HG03108 (cell line): ENCODE measurements around the gene LUC7L2.
"Not testable (repeated sequence)": the region's sequence is repeated elsewhere in the genome, so short reads cannot be mapped to it uniquely, and the experiment has no call there.

ENCODE experiments used
- ATAC-seq: cut with Tn5 transposase; IDR thresholded peaks from one replicate; pipeline ENCODE4 v1.9.1; 2021; ENCODE audit warnings: moderate library complexity; ENCODE audit not compliant: unreplicated experiment

The LUC7L2 gene

GRCh38 chr7:139359366-139360209 is at the start of gene LUC7L2:
LUC7L2 (plus strand) TSS chr7:139359894; CDS start chr7:139360262, 368 bp downstream.
- ATAC-seq, result peak; percentile 75

- no peak for ATAC-seq
These were observed 41.7 kb upstream of the LUC7L2 start for GRCh38 chr7:139317939-139318505.

DNA sequence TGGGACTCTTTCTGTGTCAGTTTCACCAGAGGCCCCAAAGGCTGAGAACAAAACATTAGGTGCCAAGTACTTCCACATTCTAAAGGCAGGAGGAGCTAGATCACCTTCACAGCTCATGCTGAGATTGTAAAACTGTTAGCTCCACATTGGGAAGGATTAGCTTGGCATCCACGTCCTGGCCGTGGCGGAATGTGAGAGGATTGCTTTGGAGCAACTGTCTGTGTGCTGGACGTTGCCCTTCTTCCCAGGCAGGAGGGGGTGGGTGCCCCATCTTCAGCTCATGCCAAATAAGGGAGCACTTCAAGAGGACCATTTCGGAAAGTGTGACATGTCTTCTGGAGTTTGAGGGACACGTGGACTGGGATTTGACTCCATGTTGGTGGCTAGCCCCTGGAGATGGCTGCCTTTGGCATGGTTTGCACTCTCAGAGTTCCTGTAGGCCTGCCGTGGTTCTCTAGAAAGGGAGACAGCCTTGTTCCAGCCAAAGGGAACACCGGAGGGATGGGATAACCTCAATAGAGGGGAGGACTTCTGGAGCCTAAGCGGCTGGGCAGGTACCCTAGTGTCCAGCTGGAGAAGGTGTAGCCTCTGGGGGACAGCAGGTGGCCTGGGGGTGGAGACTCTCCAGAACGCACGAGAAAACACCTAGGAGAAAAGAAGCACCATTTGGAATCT is 38.5 kb upstream of the LUC7L2 start:
- no peak for ATAC-seq

GRCh38 chr7:139324709-139325108 is 35.0 kb upstream of the LUC7L2 start:
- ATAC-seq, result not testable (repeated sequence)

DNA sequence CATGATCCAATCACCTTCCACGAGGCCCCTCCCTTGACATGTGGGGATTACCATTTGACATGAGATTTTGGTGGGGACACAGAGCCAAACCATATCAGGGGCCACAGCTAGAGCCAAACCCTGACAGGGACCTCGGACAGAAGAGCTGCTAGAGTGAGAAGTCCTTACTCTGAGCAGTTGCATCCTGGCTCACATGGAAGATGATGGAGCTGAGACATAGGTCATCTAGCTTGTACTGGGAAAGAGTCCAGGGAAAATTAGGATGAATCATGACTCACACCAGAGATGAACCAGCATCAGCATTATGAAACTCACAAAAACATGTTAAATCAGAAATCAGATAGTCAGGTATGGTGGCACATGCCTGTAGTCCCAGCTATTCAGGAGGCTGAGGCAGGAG is 31.3 kb upstream of the LUC7L2 start:
- no peak for ATAC-seq

DNA sequence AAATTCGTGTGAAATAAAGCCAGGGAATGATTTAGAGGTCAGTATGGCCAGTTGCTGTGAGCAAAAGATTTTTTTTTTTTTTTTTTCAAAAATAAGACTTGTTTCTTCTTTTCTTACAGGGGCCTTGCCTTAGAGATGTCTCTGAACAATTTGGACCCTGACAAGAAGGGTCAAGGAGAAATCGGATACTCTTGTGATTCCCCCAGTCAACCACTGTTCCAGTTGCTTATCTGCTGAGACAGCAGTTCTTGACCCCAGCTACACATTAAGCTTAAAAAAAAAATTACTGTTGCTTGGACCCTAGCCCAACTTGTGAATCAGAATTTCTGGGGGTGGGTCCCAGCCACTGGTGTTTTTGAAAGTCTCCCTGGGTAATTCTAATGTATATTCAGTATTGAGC is 30.6 kb upstream of the LUC7L2 start:
- ATAC-seq, result no peak

- no peak for ATAC-seq
These were observed 29.2 kb upstream of the LUC7L2 start for GRCh38 chr7:139330333-139331030.

- no peak for ATAC-seq
These were observed 26.9 kb upstream of the LUC7L2 start for GRCh38 chr7:139332697-139333359.

DNA sequence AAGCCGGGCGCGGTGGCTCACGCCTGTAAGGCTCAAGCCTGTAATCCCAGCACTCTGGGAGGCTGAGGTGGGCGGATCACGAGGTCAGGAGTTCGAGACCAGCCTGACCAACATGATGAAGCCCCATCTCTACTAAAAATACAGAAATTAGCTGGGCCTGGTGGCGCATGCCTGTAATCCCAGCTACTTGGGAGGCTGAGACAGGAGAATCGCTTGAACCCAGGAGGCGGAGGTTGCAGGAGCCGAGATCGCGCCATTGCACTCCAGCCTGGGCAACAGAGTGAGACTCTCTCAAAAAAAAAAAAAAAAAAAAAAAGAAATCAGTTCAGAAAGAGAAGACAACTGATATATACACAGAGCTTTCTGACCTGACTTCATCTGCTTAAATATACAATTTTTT is 26.3 kb upstream of the LUC7L2 start:
- ATAC-seq, result not testable (repeated sequence)

- ATAC-seq, result no peak
These were observed 25.1 kb upstream of the LUC7L2 start for GRCh38 chr7:139334399-139335150.

- ATAC-seq, result no peak
These were observed 20.7 kb upstream of the LUC7L2 start for GRCh38 chr7:139339025-139339424.

DNA sequence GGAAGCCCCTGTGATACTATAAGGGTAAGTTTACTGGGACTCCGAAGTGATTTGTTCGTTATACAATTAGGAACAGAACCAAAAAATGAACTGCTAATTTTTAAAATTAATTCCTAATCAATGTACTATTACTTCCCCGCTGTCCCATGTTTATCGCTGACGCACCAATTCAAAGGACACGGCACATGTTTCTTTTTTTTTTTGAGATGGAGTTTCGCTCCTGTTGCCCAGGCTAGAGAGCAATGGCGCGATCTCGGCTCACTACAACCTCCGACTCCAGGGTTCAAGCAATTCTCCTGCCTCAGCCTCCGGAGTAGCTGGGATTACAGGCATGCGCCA is 20.0 kb upstream of the LUC7L2 start:
- no peak for ATAC-seq

GRCh38 chr7:139340037-139340807 is 19.5 kb upstream of the LUC7L2 start:
- ATAC-seq, result peak; percentile 82

- no peak for ATAC-seq
These were observed 19.0 kb upstream of the LUC7L2 start for GRCh38 chr7:139340808-139341057.

DNA sequence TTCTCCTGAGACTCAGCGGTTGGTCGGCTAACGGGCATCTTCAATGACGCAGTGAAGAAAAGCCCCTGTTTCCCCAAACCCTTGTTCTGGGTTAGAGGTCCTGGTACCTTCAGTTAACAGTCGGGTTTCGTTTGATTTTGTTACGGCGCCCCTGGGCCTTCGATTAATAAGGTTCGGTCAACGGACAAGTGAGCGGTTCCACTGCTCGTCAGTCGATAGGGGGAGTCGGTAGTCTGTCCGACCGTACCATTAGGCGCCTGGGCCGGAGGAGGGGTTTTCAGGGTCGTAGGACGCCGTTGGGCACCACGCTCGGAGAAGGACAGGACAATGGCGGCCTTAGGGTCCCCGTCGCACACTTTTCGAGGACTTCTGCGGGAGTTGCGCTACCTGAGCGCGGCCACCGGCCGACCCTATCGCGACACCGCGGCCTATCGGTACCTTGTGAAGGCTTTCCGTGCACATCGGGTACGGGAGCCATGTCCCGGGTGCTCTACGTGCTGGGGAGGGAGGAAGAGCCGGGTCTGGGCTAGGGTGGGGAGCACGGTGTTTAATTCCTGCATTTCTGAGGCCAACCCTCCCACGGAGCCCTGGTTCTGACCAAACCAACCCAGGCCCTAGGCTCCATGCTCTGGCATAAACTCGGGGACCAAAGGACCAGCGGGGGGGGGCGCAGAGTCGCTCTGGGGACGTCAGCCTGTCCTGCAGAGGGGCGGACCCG is 18.5 kb upstream of the LUC7L2 start, which contains the start of gene FMC1:
Gene FMC1 (plus strand): TSS at position 280 of the 718 bp plus-strand sequence. CDS start 48 bp downstream, at position 328.
- peak; percentile 47 for ATAC-seq

DNA sequence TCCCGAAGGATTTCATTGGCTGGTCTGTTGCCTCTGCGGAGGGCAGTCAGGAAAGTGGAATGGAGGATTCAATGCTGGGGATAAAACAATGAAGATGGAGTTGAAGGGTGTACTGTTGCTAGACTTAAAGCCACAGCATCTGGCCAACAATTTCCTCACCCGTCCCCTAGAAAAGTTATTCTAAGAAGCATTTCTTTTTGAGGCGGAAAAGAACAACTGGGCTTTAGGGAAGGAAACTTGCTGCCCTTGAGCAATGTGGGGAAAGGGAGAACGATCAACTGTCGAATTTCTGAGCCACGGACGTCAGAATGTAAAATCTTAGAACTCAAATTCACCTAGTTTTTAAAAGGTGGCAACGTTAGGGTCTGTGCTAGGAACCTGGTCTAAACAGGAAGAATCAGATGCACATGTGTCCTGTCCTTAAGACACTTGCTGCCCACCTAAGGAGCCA is 17.9 kb upstream of the LUC7L2 start:
- ATAC-seq, result no peak

DNA sequence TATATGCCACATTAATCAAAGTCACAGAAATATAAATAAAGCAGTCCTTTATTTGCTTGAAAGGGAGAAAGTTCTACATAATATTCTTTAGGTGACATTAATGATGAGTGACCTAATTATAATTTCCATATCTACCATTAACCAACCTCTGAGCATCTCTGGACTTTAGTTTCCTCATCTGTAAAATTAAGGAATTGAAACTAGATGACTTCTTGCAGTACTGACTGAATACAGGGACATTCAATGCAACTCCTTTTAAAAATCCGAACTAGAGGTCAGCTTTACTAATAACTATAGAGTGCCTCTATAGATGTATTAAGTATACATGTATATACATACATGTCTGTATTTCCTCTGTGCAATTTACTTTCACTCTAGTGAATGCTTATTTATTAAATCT is 14.7 kb upstream of the LUC7L2 start:
- no peak for ATAC-seq

DNA sequence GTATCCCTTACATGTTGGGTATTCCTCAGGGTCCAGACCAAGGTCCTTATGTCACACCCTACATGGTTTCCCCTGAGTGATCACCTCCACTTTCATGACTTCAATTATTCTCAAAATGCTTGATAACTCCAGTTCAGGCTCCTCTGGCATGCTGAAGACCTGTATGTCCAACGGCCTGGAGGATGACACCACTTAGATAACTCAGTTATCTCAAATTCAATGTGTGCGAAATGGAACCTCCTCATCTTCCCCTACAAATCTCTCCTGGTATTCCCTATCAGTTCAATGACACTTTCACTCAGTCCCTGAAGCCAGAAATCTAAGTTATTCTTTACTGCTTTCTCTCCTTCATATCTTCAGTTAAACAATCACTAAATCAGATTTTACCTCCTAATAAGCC is 8.7 kb upstream of the LUC7L2 start:
- no peak for ATAC-seq

DNA sequence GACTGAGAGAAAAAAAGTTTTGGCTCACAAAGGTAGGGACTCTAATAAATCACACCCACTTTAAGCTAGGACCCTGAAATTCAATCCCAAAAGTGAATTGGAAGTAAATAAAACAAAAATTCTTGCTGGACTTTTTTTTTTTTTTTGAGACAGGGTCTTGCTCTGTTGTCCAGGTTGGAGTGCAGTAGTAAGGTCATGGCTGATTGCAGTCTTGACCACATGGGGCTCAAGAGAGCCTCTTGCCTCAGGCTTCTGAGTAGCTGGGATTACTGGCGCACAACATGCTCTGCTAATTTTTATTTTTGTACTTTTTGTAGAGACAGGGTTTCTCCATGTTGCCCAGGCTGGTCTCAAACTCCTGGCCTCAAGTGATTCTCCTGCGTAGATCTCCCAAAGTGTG is 5.0 kb upstream of the LUC7L2 start:
- ATAC-seq, result no peak
